Endothelial cell of hepatic sinusoid (primary cell): ENCODE measurements around the gene TTLL6.
"Not testable (repeated sequence)": the region's sequence is repeated elsewhere in the genome, so short reads cannot be mapped to it uniquely, and the experiment has no call there.

Source experiments
- in situ Hi-C: cut with HindIII; loops from 2 replicates; pipeline ENCODE4 v1.10.0; 2017; ENCODE audit warnings: low sequenced_read_pairs

Gene TTLL6

GRCh38 chr17:48816438-48816773 is 623 bp downstream of the TTLL6 start:
- in situ Hi-C loops = no loop called here

GRCh38 chr17:48815311-48815710 is 1.7 kb downstream of the TTLL6 start:
- in situ Hi-C loops = no loop called here

GRCh38 chr17:48814504-48814903 is 2.5 kb downstream of the TTLL6 start:
- in situ Hi-C loops = loop anchor here (5.0 kb wide), 1 partner anchor 68 kb away; no protein-coding TSS in a partner anchor

GRCh38 chr17:48812001-48812400 is 5.0 kb downstream of the TTLL6 start:
- in situ Hi-C loops = loop anchor here (5.0 kb wide), 1 partner anchor 70 kb away; no protein-coding TSS in a partner anchor

- in situ Hi-C loops = no loop called here
Measured at GRCh38 chr17:48809182-48809581, 7.8 kb downstream of the TTLL6 start.

GRCh38 chr17:48804936-48805411 is 12.1 kb downstream of the TTLL6 start:
- in situ Hi-C loops = loop anchor here (5.0 kb wide), 2 partner anchors 47 to 222 kb away; no protein-coding TSS in a partner anchor

GRCh38 chr17:48800626-48801217 is 16.3 kb downstream of the TTLL6 start:
- in situ Hi-C loops = loop anchor here (5.0 kb wide), 2 partner anchors 52 to 227 kb away; no protein-coding TSS in a partner anchor

GRCh38 chr17:48799069-48799723 is 17.8 kb downstream of the TTLL6 start:
- in situ Hi-C loops = no loop called here

GRCh38 chr17:48796163-48796522 is 20.9 kb downstream of the TTLL6 start:
- in situ Hi-C loops = not testable (repeated sequence)

- in situ Hi-C loops = no loop called here
Measured at GRCh38 chr17:48795444-48796162, 21.4 kb downstream of the TTLL6 start.

- in situ Hi-C loops = loop anchor here (5.0 kb wide), 1 partner anchor 55 kb away; no protein-coding TSS in a partner anchor
Measured at GRCh38 chr17:48792033-48792798, 24.8 kb downstream of the TTLL6 start.

- in situ Hi-C loops = loop anchor here (5.0 kb wide), 1 partner anchor 54 kb away; no protein-coding TSS in a partner anchor
Measured at GRCh38 chr17:48791128-48792032, 25.6 kb downstream of the TTLL6 start.

GRCh38 chr17:48790607-48791127 is 26.4 kb downstream of the TTLL6 start:
- in situ Hi-C loops = loop anchor here (5.0 kb wide), 1 partner anchor 53 kb away; no protein-coding TSS in a partner anchor

- in situ Hi-C loops = no loop called here
Measured at GRCh38 chr17:48787828-48788227, 29.2 kb downstream of the TTLL6 start.

- in situ Hi-C loops = no loop called here
Measured at GRCh38 chr17:48779421-48779820, 37.6 kb downstream of the TTLL6 start.

- in situ Hi-C loops = no loop called here
Measured at GRCh38 chr17:48776602-48777001, 40.4 kb downstream of the TTLL6 start.

GRCh38 chr17:48773245-48773644 is 43.8 kb downstream of the TTLL6 start:
- in situ Hi-C loops = no loop called here

GRCh38 chr17:48770954-48771353 is 46.1 kb downstream of the TTLL6 start:
- in situ Hi-C loops = no loop called here

- in situ Hi-C loops = loop anchor here (10.0 kb wide), 1 partner anchor 524 kb away; no protein-coding TSS in a partner anchor
Measured at GRCh38 chr17:48769009-48769675, 47.9 kb downstream of the TTLL6 start.
